K562 (cell line): Measurements from ENCODE around the gene DIP2C. TPM values are rescaled to one million over a fixed set of nuclear protein-coding genes. Genes with fewer than 3 reads are reported as not detected.

ENCODE experiments used
- ATAC-seq: fragments of 200-7000 bp; cut with Tn5 transposase; 3 replicates; pipeline ENCODE4 v1.9.1; 2020; ENCODE audit warnings: moderate library complexity
- BruUV-seq: library from RNA; stranded (reverse); fragments of 400-500 nt; replicated peaks from 2 replicates; lab custom pipeline; 2021; lab: Mats Ljungman, UMichigan
- CTCF ChIA-PET: fragments of 300-600 bp; formaldehyde crosslinking; extraction: SDS; loops from one replicate; lab custom pipeline; 2021; ENCODE audit warnings: low intra/inter-chr PET ratio; lab: Yijun Ruan, JAX
- POLR2A ChIA-PET: fragments of 300-600, 350-650 bp; sonication (Branson Sonifier 250); formaldehyde crosslinking; extraction: SDS; loops from one replicate; lab custom pipeline; 2021; ENCODE audit warnings: antibody characterized with exemption, inconsistent platforms; lab: Yijun Ruan, JAX
- DNase-seq, 4 experiments: peaks; one replicate each; pipeline versions ENCODE4 v3.0.0 to v3.0.0-alpha.2; 2011 to 2018; ENCODE audit warnings: low spot score in 3 of 4, mixed read lengths in 3 of 4; ENCODE audit errors: extremely low read depth in 1 of 4
- FAIRE-seq: peaks from 2 replicates; lab custom pipeline; 2011; peaks lifted over from hg19 to GRCh38; lab: Jason Lieb, UNC
- H2AFZ ChIP-seq: 2 replicates; pipeline ENCODE4 v1.6.0; 2011; ENCODE audit warnings: low read depth, low read length, control low read depth, inconsistent platforms
- H3K27ac ChIP-seq: fragments of 200-600 bp; 3 replicates; pipeline ENCODE4 v1.8.0; 2011; ENCODE audit warnings: low read depth, mild to moderate bottlenecking, control low read depth, inconsistent platforms, low read length, moderate library complexity, mixed read lengths; ENCODE audit errors: extremely low read depth
- H3K27me3 ChIP-seq, 2 experiments: fragments of 300-600 bp in 1 of 2; 2 replicates in 1 of 2; 3 replicates in 1 of 2; pipeline versions ENCODE4 v1.6.0 to v1.8.0; 2011; ENCODE audit warnings: inconsistent platforms in 2 of 2, low read length in 2 of 2, mild to moderate bottlenecking in 1 of 2, mixed read lengths in 1 of 2, moderate library complexity in 1 of 2; ENCODE audit not compliant: control insufficient read depth in 2 of 2, insufficient read depth in 2 of 2
- H3K36me3 ChIP-seq: fragments of 300-600 bp; 3 replicates; pipeline ENCODE4 v1.8.0; 2011; ENCODE audit warnings: mild to moderate bottlenecking, low read length, inconsistent platforms; ENCODE audit not compliant: control insufficient read depth, insufficient read depth
- H3K4me1 ChIP-seq, 2 experiments: fragments of 200-600 bp in 1 of 2; replicated peaks in 1 of 2; 2 replicates in 1 of 2; 3 replicates in 1 of 2; pipeline versions ENCODE4 v1.5.1 to v1.8.0; 2011; ENCODE audit warnings: inconsistent platforms in 2 of 2, low read length in 2 of 2, mild to moderate bottlenecking in 1 of 2, mixed read lengths in 1 of 2, moderate library complexity in 1 of 2; ENCODE audit not compliant: control insufficient read depth in 2 of 2, insufficient read depth in 2 of 2
- H3K4me2 ChIP-seq: 2 replicates; pipeline ENCODE4 v1.6.1; 2011; ENCODE audit warnings: low read length, control low read depth, inconsistent platforms, mixed read lengths; ENCODE audit not compliant: insufficient read depth
- H3K4me3 ChIP-seq: fragments of 200-600 bp; sonication (generic), shearing (Covaris generic); 2 replicates; pipeline ENCODE4 v1.5.1; 2016; ENCODE audit warnings: control low read depth, inconsistent platforms
- H3K79me2 ChIP-seq: fragments of 200-600 bp; 3 replicates; pipeline ENCODE4 v1.8.0; 2011; ENCODE audit warnings: low read length, inconsistent platforms; ENCODE audit not compliant: control insufficient read depth, insufficient read depth
- H3K9ac ChIP-seq, 2 experiments: 2 replicates each; pipeline versions ENCODE4 v1.6.0 to v1.6.1; 2011; ENCODE audit warnings: low read depth in 2 of 2, low read length in 2 of 2, control low read depth in 1 of 2, inconsistent platforms in 1 of 2, mild to moderate bottlenecking in 1 of 2, mixed read lengths in 1 of 2; ENCODE audit not compliant: insufficient read depth in 1 of 2
- H3K9me1 ChIP-seq: one replicate; pipeline ENCODE4 v1.6.0; 2011; ENCODE audit warnings: inconsistent platforms, mild to moderate bottlenecking, low read length, moderate library complexity; ENCODE audit not compliant: control insufficient read depth, insufficient read depth
- H3K9me3 ChIP-seq: replicated peaks from 2 replicates; pipeline ENCODE4 v1.5.1; 2011; ENCODE audit warnings: low read depth, low read length, inconsistent platforms; ENCODE audit not compliant: control insufficient read depth, insufficient read depth
- H4K20me1 ChIP-seq: replicated peaks from 2 replicates; pipeline ENCODE4 v1.6.1; 2011; ENCODE audit warnings: low read length, inconsistent platforms, mixed read lengths; ENCODE audit not compliant: control insufficient read depth, insufficient read depth
- HOXB6 ChIP-seq: fragments of 250-450 bp; sonication (Bioruptor Pico); IDR thresholded peaks from 2 replicates; pipeline ENCODE4 v1.5.1; 2022; ENCODE audit warnings: mild to moderate bottlenecking, borderline replicate concordance
- NEUROD1 ChIP-seq: fragments of 150-350 bp; IDR thresholded peaks from 2 replicates; pipeline ENCODE4 v1.6.1; 2014; ENCODE audit warnings: borderline replicate concordance, low read length, low read depth; ENCODE audit not compliant: partially characterized antibody
- RNF2 ChIP-seq: sonication (generic); IDR thresholded peaks from 2 replicates; pipeline ENCODE4 v1.6.1; 2016
- RREB1 ChIP-seq: fragments of 250-450 bp; sonication (Bioruptor Pico); IDR thresholded peaks from 2 replicates; pipeline ENCODE4 v1.4.0; 2020
- SNRNP70 ChIP-seq: fragments of 200-400 bp; formaldehyde crosslinking; optimal IDR thresholded peaks from 2 replicates; pipeline ENCODE3; 2017; ENCODE audit warnings: low read depth, low read length
- TCF7L2 ChIP-seq: fragments of 150-350 bp; IDR thresholded peaks from 2 replicates; pipeline ENCODE4 v1.6.1; 2016; ENCODE audit warnings: low read depth, mild to moderate bottlenecking, low read length, moderate library complexity
- ZNF436 ChIP-seq: fragments of 250-450, 450-650 bp; sonication (Bioruptor Pico); formaldehyde crosslinking; IDR thresholded peaks from 2 replicates; pipeline ENCODE4 v1.7.0; 2020; ENCODE audit warnings: mild to moderate bottlenecking
- ZNF717 ChIP-seq: fragments of 250-450 bp; sonication (Bioruptor Pico); IDR thresholded peaks from 2 replicates; pipeline ENCODE4 v1.5.0; 2021
- WGBS: fragments of 100-300 bp; shearing (Covaris generic); methylation state at CpG from one replicate; pipeline ENCODE4 v1.1.6; 2016; ENCODE audit warnings: low coverage, mixed read lengths; ENCODE audit not compliant: insufficient coverage; ENCODE audit errors: missing lambda C conversion rate; 5-methylcytosine and 5-hydroxymethylcytosine counted together
- in situ Hi-C: fragments of 300-500 bp; cut with MboI; formaldehyde crosslinking; loops from 4 replicates; pipeline ENCODE4 v1.15.0; 2018; ENCODE audit warnings: inconsistent platforms, mixed read lengths
- intact Hi-C: fragments of 100-400 bp; cut with micrococcal nuclease; formaldehyde crosslinking; loops from 2 replicates; pipeline ENCODE4 v1.14.2; 2022
- polyA plus RNA-seq, 8 experiments: library from polyadenylated mRNA; depleted of rRNA in 4 of 8; stranded (reverse) in 5 of 8; unstranded in 3 of 8; fragments of >200 nt; fragmentation: Nextera tagmentation in 2 of 8; fragmentation: Illumina TruSeq in 1 of 8; extraction: Ambion mirVana in 2 of 8; extraction: Trizol in 1 of 8; gene quantifications; 2 replicates each; pipeline versions ENCODE4 v1.2.1 to v1.2.3, GENCODE V29; 2011 to 2014; ENCODE audit warnings: inconsistent platforms in 1 of 8, missing spikeins in 1 of 8
- total RNA-seq, 7 experiments: library from RNA; depleted of rRNA in 6 of 7; stranded (reverse); fragments of >200 nt in 6 of 7; fragmentation: Illumina TruSeq in 2 of 7; extraction: Trizol in 2 of 7; gene quantifications; 2 replicates each; pipeline versions ENCODE4 v1.2.1 to v1.2.3, GENCODE V29; 2011 to 2021; ENCODE audit warnings: low replicate concordance in 1 of 7
- TF ChIP-seq, protein P1 (sequence below): sonication (generic); formaldehyde crosslinking; IDR thresholded peaks from 2 replicates; pipeline ENCODE4 v1.8.0; 2022; ENCODE audit warnings: mild to moderate bottlenecking, missing genetic modification reagents

Gene DIP2C
- total and polyA plus RNA-seq, 9 of the 15 experiments (the other 6 are each of a cell fraction or from before 2014, with no cell fraction given): 0.01 TPM; not detected in 8

DNA sequence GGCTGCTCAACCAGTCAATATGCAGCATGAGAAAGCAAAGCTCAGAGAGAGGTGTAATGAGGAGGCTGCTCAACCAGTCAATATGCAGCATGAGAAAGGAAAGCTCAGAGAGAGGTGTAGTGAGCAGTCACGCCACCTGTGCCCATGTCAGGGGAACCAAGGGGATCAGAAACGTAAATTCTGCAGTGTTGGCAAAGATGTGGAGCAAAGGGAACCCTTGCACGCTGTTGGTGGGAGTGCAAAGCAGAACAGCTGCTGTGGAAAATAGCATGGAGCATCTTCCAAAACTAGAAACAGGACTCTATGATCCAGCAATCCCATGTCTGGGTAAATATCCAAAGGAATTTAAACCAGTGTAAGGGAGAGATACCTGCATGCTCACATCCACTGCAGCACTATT lies 194.9 kb downstream of the DIP2C start:
- POLR2A ChIA-PET: interaction anchor here (0.6 kb wide), 1 partner anchor 124 kb away, joined by 3 read pairs; no protein-coding TSS in a partner anchor
- CTCF ChIA-PET: no interaction called here
- ATAC-seq (no peak), FAIRE-seq (no peak), DNase-seq (no peak)
- TF ChIP-seq RNF2: no peak
- TF ChIP-seq NEUROD1: no peak
- no peak for TF ChIP-seq TCF7L2
- Histone ChIP-seq H3K9ac (no peak overlapping the region), H2AFZ (no peak overlapping the region), H3K9me1 (no peaks in the 10 kb centered on the region), H3K79me2 (no peaks in the 10 kb centered on the region), H3K4me2 (no peak overlapping the region), H3K27ac (no peak overlapping the region), H3K27me3 (peaks cover 20 to 61% of the 10 kb centered on the region in 2 experiments; a peak in 4 of 5 replicates), H3K4me3 (no peak overlapping the region), H4K20me1 (peaks cover 4% of the 10 kb centered on the region; the same call in 1 of the 2 replicates), H3K9me3 (no peaks in the 10 kb centered on the region), H3K4me1 (no peaks in the 10 kb centered on the region), H3K36me3 (no peaks in the 10 kb centered on the region)
- intact Hi-C loops (no loop called here), in situ Hi-C loops (no loop called here)
- BruUV-seq: no TSS peak
- 0% methylated on average over 3 of the region's 3 CpGs for WGBS

GRCh38 chr10:494149-494542 lies 195.3 kb downstream of the DIP2C start:
- Histone ChIP-seq H3K79me2 (no peaks in the 10 kb centered on the region), H3K4me3 (no peak overlapping the region), H3K9me3 (no peaks in the 10 kb centered on the region), H3K4me1 (no peaks in the 10 kb centered on the region), H3K36me3 (no peaks in the 10 kb centered on the region), H3K4me2 (no peak overlapping the region), H4K20me1 (peaks cover 4% of the 10 kb centered on the region; the same call in 1 of the 2 replicates), H3K9ac (no peak overlapping the region), H3K9me1 (no peaks in the 10 kb centered on the region), H3K27me3 (peaks cover 20 to 65% of the 10 kb centered on the region in 2 experiments), H2AFZ (no peak overlapping the region), H3K27ac (no peak overlapping the region)
- intact Hi-C loops (no loop called here), in situ Hi-C loops (no loop called here)
- BruUV-seq: no TSS peak
- ChIA-PET POLR2A (interaction anchor here (0.6 kb wide), 1 partner anchor 124 kb away, joined by 3 read pairs; no protein-coding TSS in a partner anchor), CTCF (no interaction called here)
- no peak for FAIRE-seq
- DNase-seq: no peak
- 3% methylated on average over 5 of the region's 5 CpGs for WGBS
- no peak for ATAC-seq
- TF ChIP-seq ZNF436 (CRISPR knock-in tag) (no peak), SNRNP70 (no peak), RREB1 (no peak), HOXB6 (CRISPR knock-in tag) (no peak), ZNF717 (CRISPR knock-in tag) (no peak)
- TF ChIP-seq, protein P1, sequence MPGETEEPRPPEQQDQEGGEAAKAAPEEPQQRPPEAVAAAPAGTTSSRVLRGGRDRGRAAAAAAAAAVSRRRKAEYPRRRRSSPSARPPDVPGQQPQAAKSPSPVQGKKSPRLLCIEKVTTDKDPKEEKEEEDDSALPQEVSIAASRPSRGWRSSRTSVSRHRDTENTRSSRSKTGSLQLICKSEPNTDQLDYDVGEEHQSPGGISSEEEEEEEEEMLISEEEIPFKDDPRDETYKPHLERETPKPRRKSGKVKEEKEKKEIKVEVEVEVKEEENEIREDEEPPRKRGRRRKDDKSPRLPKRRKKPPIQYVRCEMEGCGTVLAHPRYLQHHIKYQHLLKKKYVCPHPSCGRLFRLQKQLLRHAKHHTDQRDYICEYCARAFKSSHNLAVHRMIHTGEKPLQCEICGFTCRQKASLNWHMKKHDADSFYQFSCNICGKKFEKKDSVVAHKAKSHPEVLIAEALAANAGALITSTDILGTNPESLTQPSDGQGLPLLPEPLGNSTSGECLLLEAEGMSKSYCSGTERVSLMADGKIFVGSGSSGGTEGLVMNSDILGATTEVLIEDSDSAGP: no peak
